WI38 (cell line): ENCODE results near the gene KIF25.
"Not testable (repeated sequence)": the region's sequence is repeated elsewhere in the genome, so short reads cannot be mapped to it uniquely, and the experiment has no call there.

Experiments
- H3K4me3 ChIP-seq: 2 replicates; pipeline ENCODE4 v1.5.1; 2011; ENCODE audit warnings: low read depth, mild to moderate bottlenecking, control low read depth, low read length
- TF ChIP-seq, protein P1 (sequence below): IDR thresholded peaks from 2 replicates; pipeline ENCODE4 v1.5.1; 2012; ENCODE audit warnings: low read depth, mild to moderate bottlenecking, control low read depth, low read length

KIF25 gene

DNA sequence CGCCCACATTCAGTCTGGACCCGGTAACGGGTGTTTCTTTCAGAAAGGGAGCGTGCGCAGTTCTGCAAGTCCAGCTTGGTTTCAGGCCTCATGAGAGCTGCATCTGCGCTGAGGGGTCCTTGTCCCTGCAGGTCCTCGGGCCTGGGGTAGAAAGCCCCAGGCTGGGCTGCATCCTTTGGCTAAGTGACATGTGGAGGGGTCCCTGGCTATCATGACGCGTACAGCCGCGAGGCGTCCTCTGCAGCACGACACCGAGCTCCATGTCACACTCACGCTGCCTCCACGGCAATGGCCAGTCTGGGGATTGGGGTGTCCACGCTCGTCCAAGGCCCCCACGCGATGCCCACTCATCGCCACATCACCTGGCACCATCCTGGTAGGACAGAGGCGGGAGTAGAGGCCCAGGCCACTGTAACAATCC, 1.7 kb upstream of the KIF25 start:
- H3K4me3 ChIP-seq: no peak overlapping the region
- TF ChIP-seq, protein P1, sequence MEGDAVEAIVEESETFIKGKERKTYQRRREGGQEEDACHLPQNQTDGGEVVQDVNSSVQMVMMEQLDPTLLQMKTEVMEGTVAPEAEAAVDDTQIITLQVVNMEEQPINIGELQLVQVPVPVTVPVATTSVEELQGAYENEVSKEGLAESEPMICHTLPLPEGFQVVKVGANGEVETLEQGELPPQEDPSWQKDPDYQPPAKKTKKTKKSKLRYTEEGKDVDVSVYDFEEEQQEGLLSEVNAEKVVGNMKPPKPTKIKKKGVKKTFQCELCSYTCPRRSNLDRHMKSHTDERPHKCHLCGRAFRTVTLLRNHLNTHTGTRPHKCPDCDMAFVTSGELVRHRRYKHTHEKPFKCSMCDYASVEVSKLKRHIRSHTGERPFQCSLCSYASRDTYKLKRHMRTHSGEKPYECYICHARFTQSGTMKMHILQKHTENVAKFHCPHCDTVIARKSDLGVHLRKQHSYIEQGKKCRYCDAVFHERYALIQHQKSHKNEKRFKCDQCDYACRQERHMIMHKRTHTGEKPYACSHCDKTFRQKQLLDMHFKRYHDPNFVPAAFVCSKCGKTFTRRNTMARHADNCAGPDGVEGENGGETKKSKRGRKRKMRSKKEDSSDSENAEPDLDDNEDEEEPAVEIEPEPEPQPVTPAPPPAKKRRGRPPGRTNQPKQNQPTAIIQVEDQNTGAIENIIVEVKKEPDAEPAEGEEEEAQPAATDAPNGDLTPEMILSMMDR: no peak

DNA sequence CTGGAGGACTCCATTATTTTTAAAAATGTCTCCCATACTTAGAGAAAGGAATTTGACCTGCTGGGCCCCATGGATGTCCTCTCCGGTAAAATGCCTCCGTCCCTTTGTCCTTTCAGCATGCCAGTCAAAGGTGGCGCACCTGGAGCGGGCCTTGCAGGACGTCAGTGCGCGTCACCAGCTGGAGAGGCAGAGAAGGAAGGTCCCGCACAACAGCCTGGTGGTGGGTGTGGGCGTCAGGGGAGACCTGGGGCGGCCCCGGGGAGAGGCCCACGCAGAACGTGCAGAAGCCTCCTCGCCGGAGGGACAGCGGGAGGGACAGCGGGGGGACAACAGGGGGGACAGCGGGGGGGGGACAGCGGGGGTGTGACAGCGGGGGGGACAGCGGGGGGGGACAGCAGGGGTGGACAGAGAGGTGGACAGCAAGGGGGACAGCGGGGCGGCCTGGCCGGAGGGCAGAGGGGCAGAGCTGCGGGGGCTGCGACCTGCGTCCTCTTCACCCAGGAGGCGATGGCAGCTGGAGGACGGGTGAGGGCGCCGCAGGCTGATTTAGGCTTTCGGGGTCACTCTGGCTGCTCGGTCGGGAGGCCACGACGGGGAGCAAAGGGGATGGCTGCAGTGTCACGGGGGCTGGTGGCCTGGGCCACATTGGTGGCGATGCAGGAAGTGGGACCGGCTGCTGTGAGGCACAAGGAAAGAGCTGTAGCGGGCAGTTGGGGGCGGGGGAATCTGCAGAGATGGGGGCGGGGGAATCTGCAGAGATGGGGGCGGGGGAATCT, 859 bp upstream of the KIF25 start:
- TF ChIP-seq, protein P1: no peak
- H3K4me3 ChIP-seq: no peak overlapping the region

DNA sequence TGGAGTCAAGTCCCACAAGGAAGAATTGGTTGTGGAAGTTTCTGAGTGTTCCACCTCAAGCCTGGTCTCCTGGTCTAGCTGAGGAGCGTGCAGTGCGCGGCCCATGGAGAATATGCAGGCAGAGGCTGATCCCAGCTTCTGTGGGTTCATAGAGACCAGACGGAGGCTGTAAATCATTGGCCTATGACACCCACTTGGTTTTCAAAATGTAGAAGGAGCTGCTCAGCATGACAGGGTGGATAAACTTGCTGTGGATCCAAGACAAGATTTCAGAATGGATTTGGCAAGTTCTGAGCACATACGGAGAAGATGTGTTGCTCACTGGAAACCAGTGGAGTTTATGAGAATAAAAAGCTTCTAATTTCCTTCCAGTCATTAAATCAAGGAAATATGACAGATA, 744 bp downstream of the KIF25 start:
- no peak overlapping the region for H3K4me3 ChIP-seq
- TF ChIP-seq, protein P1: no peak

DNA sequence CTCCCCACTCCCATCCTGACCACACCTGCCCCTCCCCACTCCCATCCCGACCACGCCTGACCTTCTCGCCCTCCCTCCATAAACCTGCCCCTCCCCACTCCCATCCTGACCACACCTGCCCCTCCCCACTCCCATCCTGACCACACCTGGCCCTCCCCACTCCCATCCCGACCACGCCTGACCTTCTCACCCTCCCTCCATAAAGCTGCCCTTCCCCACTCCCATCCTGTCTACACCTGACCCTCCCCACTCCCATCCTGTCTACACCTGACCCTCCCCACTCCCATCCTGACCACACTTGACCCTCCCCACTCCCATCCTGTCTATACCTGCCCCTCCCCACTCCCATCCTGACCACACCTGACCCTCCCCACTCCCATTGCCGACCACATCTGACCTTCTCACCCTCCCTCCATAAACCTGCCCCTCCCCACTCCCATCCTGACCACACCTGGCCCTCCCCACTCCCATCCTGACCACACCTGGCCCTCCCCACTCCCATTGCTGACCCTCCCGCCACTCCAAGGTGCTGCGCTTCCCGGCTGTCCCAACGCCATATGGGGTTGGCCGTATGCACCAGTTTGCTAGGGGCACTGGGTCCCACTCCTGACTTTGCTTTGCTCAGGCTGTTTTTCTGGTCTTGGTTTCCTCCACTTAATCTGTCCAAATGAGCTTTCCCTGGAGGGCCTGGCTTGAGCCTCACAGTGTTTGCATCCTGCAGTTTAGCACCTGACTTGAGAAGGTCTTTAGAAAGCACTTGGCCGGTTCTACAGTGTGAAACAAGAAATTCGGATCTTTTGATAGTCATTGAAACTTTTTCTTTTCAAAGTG, 2.9 kb downstream of the KIF25 start:
- H3K4me3 ChIP-seq: no peak overlapping the region
- TF ChIP-seq, protein P1: no peak

DNA sequence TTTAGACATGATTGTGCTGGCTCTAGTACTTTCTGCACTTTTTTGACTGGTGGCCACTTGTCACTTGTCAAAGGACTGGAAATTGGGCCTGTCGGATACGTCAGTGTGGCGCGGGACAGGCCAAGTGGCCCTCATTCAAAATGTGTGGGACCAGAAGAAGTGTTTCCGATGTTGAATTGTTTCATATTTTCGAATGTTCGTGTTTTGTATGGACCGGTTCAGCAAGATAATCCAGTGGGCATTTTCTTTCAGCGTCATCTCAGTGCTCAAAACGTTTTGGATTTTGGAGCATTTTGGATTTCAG, 3.5 kb downstream of the KIF25 start:
- H3K4me3 ChIP-seq: no peak overlapping the region
- TF ChIP-seq, protein P1: no peak

DNA sequence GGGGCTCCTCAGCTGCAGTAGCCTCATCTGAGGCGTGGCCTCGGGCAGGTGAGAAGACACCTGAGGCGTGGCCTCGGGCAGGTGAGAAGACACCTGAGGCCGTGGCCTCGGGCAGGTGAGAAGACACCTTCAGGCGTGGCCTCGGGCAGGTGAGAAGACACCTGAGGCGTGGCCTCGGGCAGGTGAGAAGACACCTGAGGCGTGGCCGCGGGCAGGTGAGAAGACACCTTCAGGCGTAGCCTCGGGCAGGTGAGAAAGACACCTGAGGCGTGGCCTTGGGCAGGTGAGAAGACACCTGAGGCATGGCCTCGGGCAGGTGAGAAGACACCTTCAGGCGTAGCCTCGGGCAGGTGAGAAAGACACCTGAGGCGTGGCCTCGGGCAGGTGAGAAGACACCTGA, 4.0 kb downstream of the KIF25 start:
- not testable (repeated sequence) for H3K4me3 ChIP-seq

DNA sequence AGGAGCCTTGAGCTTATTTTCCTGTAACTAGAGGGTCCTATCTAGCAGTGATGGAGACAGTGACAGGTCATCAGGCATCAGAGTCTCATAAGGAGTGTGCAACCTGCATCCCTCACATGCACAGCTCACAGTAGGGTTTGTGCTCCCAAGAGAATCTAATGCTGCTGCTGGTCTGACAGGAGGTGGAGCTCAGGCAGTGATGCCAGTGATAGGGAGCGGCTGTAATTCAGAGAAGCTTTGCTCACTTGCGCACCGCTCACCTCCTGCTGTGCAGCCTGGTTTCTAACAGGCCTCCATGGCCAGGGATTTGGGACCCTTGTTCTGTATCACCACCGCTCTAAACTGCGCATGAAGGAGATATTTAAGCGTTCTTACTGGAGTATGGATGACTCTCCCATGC, 5.3 kb downstream of the KIF25 start:
- TF ChIP-seq, protein P1: no peak

DNA sequence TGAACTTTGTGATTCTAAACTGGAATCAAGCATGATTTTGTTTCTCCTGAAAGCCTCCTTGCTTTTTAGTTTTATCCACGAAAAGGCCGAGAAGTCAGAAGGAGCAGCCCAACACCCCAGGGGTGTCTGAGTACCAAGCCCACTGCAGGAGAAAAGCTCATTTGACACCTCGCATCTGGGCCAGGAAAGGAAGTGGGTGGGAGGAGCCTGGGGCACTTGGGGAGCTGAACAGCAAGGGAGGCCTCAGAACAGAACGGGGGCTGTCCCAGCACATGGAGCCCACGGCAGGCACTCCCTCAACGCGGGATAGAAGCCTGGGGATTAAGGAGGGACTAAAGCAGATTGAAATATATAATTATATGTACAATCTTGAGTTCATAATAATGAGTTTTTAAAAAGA, 6.6 kb downstream of the KIF25 start:
- TF ChIP-seq, protein P1: no peak
- no peak overlapping the region for H3K4me3 ChIP-seq

More for the DNA sequence above, 5.3 kb downstream of the KIF25 start:
- no peak overlapping the region for H3K4me3 ChIP-seq
